ENCODE measurements around the gene CAPN11. TPM values are rescaled to one million over a fixed set of nuclear protein-coding genes. Genes with fewer than 3 reads are reported as not detected.

Gene CAPN11
- total RNA-seq, 1 experiment from 2014 or later: 0.28 TPM

DNA sequence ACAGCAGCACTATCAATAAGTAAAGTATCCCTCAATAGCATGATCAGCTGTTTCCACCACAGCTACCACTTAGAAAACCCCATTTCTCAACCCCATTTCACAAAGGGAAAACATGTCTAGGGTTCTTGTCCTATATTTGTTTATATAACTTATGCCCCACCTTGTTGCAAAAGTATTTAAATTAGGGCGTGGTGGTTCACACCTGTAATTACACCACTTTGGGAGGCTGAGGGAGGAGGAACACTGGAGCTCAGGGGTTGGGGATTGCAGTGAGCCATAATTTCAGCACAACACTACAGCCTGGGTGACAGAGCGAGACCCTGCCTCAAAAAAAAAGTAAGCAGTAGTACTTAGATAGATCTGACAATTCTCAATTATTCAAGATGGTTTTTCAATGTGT lies 35.1 kb upstream of the CAPN11 start:
- H3K4me3 Mint-ChIP-seq: no peak overlapping the region
- no peak overlapping the region for H2BK15ac ChIP-seq (ENCODE audit: low read depth, low read length)
- no peak overlapping the region for H3K4ac ChIP-seq (ENCODE audit: low read depth, low read length)
- no peak overlapping the region for H2BK5ac ChIP-seq (ENCODE audit: insufficient read length, low read length)
- peaks cover 0 to 18% (median 15%) of the 10 kb centered on the region in 3 experiments; a peak in 4 of 7 replicates for H3K36me3 Mint-ChIP-seq (ENCODE audit: insufficient read depth in 1 of 3, low read depth in 3 of 3)
- peak overlapping the region in 1 of 3 experiments; percentile 20; a peak in 1 of 7 replicates for H3K27ac Mint-ChIP-seq
- no peak overlapping the region for H4K91ac ChIP-seq (ENCODE audit: insufficient read length, low read depth, low read length)
- no peaks in the 10 kb centered on the region for H3K27me3 Mint-ChIP-seq (ENCODE audit: low read depth)
- H2BK12ac ChIP-seq (ENCODE audit: insufficient read length, low read depth, low read length): no peak overlapping the region
- no peak overlapping the region for H2BK120ac ChIP-seq (ENCODE audit: low read depth, low read length, poor library complexity, severe bottlenecking)
- DNase-seq: no peak
- no peak overlapping the region for H2AFZ ChIP-seq (ENCODE audit: low read length)
- H3T11ph ChIP-seq (ENCODE audit: low read length): no peak overlapping the region
- WGBS (ENCODE audit: extremely low coverage, insufficient read length, low lambda C conversion rate): no CpG with 5 or more reads among the region's 2 CpGs
- TF ChIP-seq, protein P1, sequence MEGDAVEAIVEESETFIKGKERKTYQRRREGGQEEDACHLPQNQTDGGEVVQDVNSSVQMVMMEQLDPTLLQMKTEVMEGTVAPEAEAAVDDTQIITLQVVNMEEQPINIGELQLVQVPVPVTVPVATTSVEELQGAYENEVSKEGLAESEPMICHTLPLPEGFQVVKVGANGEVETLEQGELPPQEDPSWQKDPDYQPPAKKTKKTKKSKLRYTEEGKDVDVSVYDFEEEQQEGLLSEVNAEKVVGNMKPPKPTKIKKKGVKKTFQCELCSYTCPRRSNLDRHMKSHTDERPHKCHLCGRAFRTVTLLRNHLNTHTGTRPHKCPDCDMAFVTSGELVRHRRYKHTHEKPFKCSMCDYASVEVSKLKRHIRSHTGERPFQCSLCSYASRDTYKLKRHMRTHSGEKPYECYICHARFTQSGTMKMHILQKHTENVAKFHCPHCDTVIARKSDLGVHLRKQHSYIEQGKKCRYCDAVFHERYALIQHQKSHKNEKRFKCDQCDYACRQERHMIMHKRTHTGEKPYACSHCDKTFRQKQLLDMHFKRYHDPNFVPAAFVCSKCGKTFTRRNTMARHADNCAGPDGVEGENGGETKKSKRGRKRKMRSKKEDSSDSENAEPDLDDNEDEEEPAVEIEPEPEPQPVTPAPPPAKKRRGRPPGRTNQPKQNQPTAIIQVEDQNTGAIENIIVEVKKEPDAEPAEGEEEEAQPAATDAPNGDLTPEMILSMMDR (conservative IDR thresholded peaks at IDR 0.05): no peak
- no peak overlapping the region for H3K9ac ChIP-seq (ENCODE audit: extremely low read depth, insufficient read length, low read length)
- H3K79me1 ChIP-seq (ENCODE audit: insufficient read depth, low read depth, low read length, poor library complexity, severe bottlenecking): peaks cover 7% of the 10 kb centered on the region
- peaks cover 64 to 68% of the 10 kb centered on the region in 2 experiments for H3K4me1 Mint-ChIP-seq
- peaks cover 63% of the 10 kb centered on the region for H3K79me2 ChIP-seq (ENCODE audit: insufficient read depth, low read length)
- H4K8ac ChIP-seq (replicated peaks; ENCODE audit: insufficient read length, low read depth, low read length): no peak overlapping the region
- no peak overlapping the region for H3K14ac ChIP-seq (ENCODE audit: insufficient read depth, low read length)
- H3K4me2 ChIP-seq (ENCODE audit: insufficient read depth, insufficient read length, low read length): no peak overlapping the region
- no peak overlapping the region for H2BK20ac ChIP-seq (ENCODE audit: low read depth, low read length, poor library complexity, severe bottlenecking)
- no peak overlapping the region for H3K56ac ChIP-seq (ENCODE audit: insufficient read length, low read depth, low read length)
- no peaks in the 10 kb centered on the region for H4K20me1 ChIP-seq (ENCODE audit: control insufficient read depth, insufficient read depth, insufficient read length)
- H3K18ac ChIP-seq (ENCODE audit: insufficient read length, low read depth, low read length): no peak overlapping the region
- H3K27me3 ChIP-seq (ENCODE audit: insufficient read depth, low read length): no peaks in the 10 kb centered on the region
- H3K23ac ChIP-seq (ENCODE audit: insufficient read length, low read depth, low read length): no peak overlapping the region
- H3K9me3 Mint-ChIP-seq: no peaks in the 10 kb centered on the region
- H3K4me1 ChIP-seq (ENCODE audit: insufficient read depth, low read length): peaks cover 2% of the 10 kb centered on the region; the same call in 1 of the 2 replicates
- no peak overlapping the region for H4K5ac ChIP-seq (ENCODE audit: insufficient read length, low read depth, low read length)
- no peak overlapping the region for H3K27ac ChIP-seq (ENCODE audit: insufficient read length, low read depth, low read length)
- H3K9me3 ChIP-seq (ENCODE audit: control insufficient read depth, low read depth, low read length): no peaks in the 10 kb centered on the region
- H3K23me2 ChIP-seq (ENCODE audit: insufficient read length, low read depth, low read length, poor library complexity, severe bottlenecking): peaks cover 10% of the 10 kb centered on the region
- no peak overlapping the region for H2AK5ac ChIP-seq (ENCODE audit: insufficient read length, low read length)

All from H9 (cell line).